ENCODE results near the gene CACNB3.
A peak's percentile ranks its signal among the peaks of the same experiment; 100 is the strongest.

The CACNB3 gene

DNA sequence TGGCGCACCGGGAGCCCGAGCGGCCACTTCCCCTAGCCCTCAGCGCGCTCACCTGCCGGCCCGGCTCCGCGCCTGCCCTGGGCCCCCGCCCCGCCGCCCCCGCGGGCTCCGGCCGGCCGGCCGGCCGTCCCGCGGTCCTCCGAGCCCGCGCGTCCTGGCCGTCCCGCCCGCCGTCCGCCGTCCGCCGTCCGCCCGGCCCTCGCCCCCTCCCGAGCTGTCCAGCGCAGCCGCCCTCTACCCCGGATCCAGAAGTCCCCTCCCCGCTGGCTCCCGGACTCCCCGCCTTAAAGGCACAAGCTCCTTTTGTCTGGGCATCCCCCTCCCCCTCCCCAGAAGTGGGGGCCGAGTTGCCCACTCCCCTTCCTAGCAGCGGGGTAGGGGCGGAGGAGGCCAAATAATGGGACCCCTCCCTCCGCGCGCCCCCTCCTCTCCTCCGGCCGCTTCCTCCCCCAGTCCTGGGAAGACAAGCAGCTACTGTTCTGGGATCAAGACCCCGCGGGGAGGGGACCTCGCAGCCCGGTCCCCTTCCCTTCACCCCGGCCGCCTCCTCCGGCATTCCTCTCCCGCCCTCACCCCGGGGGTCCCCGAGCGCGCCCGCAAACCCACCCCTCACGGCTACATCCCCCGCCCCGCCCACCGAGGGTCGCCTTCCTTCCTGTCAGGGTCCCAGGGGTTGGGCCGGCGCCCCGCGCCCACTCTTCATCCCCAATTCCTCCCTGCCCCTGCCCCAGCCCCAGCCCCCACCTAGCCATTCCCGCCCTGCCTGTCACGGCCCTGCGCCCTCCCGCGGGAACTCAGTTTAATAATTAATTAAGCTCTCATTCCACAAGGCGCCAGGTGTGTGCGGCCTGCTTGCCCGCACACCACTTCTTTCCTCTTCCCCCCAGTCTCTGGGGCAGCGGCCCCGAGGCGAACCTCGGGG is 29.2 kb upstream of the CACNB3 start, which contains the start of gene ADCY6:
Gene ADCY6, minus strand, starts transcription at position 236 of the 922 bp plus-strand sequence. CDS start 5,655 bp downstream, outside the sequence.
- DNase-seq (ENCODE audit: low spot score) = peak; percentile 86

DNA sequence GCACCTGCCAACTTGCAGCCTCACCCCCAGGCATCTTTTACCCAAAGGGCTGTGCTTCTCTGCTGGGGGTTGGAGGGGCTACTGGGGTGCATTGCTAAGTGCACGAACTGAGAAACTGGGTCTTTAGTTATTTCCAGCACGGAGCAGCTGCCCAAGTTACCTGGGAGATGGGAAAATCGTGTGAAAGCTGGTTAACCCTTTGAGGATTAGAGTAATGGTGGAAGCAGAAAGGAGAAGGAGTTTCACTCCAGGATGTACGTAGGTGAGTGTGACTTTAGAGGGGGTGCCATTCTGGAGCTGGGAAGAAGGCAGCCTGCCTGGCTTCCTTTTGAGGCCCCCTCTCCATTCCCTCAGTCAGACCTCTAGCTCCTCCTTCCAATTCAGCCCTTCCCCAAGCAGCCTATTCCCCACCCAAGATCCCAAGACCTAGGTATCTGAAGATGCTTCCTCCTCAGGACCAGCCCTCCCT is 28.4 kb upstream of the CACNB3 start:
- no peak for DNase-seq (ENCODE audit: low spot score)

GRCh38 chr12:48793696-48794095 is 24.6 kb upstream of the CACNB3 start:
- no peak for DNase-seq (ENCODE audit: low spot score)

DNA sequence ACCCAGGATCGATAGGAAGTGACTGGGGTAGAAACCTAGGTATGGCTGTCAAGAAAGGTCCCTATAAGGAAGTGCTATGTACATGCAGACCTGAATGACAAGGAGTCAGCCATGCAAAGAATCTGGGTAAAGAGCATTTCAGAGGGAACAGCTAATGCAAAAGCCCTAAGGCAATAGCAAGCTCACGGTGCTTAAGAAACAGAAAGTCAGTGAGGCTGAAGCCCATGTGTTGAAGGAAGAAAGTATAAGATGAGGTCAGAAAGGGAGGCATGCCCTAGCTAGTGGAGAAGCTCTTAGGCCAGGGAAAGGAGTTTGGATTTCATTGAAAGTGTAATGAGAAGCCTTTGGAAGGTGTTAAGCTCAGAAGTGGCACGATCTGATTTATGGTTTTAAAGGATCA is 23.4 kb upstream of the CACNB3 start:
- DNase-seq (ENCODE audit: low spot score) = no peak

- DNase-seq (ENCODE audit: low spot score) = peak; percentile 83
These were observed 22.5 kb upstream of the CACNB3 start for GRCh38 chr12:48795550-48796455.

DNA sequence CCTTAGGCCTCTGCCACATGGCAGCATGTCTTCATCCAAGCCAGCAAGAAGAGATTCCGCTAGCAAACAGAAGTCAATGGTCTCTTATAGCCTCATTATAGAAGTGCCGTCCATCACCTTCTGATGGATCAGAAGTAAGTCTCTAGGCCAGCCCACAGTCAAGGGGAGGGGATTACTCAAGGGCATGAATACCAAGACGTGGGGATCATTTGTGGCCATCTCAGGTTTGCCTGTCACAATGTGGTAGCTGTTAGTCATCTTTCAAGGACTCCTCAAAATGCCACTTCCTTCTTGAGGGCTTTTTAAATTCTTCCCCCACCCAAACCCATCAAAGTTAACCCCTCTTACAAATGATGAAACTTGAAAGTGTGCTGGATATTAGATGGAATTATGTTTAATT is 21.3 kb upstream of the CACNB3 start:
- DNase-seq (ENCODE audit: low spot score) = no peak

GRCh38 chr12:48800457-48800856 is 17.8 kb upstream of the CACNB3 start:
- DNase-seq (ENCODE audit: low spot score) = no peak

DNA sequence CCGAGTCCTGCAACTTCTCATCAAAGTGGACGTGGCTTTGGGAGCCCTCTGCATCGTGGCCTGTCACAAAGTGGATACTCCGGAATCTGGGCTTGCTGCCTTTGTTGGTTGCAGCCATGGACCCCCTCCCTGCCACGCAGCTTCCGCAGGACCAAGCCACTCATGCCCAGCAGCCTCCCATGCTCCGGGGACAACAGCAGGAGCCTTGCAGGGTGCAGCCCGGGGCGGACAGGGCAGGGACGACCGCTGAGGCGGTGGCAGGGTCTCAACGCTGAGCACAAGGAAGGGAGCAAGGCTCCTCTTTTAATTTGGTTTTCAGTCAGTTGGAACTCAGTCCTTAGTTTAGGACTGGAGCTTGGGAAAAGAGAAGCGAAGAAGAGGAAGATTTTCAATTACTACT is 17.3 kb upstream of the CACNB3 start:
- no peak for DNase-seq (ENCODE audit: low spot score)

- DNase-seq (ENCODE audit: low spot score) = no peak
These were observed 14.6 kb upstream of the CACNB3 start for GRCh38 chr12:48803675-48804074.

GRCh38 chr12:48807981-48808380 is 10.3 kb upstream of the CACNB3 start:
- no peak for DNase-seq (ENCODE audit: low spot score)

DNA sequence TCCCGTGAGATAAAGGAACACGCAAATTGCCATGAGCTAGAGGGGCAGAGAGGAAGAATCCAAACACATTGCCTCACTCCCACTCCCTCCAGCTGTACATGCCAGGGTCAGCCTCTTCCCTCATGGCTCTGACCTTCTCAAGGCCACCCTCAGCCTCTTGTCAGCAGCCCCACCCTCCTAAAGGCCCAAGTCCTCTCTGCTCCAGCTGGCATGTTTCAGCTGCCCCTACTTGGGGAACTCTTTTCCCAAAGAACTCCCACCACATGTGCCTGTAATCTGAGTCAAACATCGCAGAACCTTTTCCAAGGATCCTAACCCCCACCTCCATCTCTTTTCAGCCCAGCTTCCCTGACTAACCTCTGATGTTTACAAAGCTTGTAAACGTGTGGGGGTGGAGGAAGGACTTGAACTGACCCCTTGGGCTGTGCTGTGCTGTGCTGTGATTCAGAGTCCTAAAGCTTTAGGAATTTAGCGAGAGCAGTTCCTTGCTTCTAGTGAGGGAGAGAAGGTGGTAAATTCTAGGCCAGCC is 7.3 kb upstream of the CACNB3 start:
- DNase-seq (ENCODE audit: low spot score) = no peak

DNA sequence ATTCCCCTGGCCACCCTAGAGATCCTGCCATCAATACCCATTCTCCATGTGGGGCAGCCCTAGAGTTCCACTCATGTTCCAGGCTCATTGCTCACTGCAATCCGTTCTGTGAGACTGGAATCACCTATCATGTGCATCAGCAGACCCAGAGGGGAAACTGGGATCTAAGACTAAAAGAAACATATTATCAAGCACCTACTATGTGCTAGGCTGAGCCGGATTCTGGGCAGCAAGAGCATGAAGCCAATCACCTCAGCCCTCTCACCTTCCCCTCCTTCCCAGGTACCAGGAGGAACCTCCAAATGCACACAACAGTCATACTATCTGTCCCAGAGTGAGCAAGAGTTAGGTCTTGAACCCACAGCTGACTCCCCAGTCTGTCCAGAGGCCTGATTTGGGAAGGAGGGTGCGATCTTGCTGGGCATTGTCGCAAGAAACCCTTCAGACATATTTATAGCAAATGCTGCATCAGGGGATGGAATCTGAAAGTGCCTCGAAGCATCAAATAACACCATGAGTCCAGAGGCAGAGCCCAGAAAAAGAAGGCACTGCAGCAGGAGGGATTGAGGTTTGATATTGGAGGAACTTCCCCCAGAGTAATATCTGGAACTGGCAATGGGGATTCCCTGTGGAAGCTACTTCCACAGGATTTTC is 6.7 kb upstream of the CACNB3 start:
- DNase-seq (ENCODE audit: low spot score) = no peak

DNA sequence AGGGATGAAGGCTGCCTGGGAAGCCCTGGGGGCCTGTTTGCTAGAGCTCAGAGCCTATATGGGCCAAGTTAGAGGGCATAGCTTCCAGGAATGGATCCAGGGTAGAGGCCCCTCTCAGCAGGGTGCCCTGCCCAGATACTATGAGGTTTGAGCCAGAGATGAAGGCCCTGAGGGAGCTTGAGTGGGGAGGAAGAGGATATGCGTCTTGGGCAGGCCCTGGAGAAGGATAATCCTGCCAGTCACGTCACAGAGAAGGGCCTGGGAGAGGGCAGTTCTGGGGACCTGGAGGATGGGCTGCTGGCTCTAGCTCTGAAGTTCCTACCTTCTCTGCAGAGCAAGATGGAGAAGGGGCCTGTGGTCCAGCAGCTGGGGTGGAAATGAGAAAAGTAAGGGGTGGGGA is 5.9 kb upstream of the CACNB3 start:
- DNase-seq (ENCODE audit: low spot score) = no peak

- DNase-seq (ENCODE audit: low spot score) = no peak
These were observed 4.6 kb upstream of the CACNB3 start for GRCh38 chr12:48813465-48814261.

GRCh38 chr12:48814262-48815125 is 3.8 kb upstream of the CACNB3 start:
- DNase-seq (ENCODE audit: low spot score) = peak; percentile 83

DNA sequence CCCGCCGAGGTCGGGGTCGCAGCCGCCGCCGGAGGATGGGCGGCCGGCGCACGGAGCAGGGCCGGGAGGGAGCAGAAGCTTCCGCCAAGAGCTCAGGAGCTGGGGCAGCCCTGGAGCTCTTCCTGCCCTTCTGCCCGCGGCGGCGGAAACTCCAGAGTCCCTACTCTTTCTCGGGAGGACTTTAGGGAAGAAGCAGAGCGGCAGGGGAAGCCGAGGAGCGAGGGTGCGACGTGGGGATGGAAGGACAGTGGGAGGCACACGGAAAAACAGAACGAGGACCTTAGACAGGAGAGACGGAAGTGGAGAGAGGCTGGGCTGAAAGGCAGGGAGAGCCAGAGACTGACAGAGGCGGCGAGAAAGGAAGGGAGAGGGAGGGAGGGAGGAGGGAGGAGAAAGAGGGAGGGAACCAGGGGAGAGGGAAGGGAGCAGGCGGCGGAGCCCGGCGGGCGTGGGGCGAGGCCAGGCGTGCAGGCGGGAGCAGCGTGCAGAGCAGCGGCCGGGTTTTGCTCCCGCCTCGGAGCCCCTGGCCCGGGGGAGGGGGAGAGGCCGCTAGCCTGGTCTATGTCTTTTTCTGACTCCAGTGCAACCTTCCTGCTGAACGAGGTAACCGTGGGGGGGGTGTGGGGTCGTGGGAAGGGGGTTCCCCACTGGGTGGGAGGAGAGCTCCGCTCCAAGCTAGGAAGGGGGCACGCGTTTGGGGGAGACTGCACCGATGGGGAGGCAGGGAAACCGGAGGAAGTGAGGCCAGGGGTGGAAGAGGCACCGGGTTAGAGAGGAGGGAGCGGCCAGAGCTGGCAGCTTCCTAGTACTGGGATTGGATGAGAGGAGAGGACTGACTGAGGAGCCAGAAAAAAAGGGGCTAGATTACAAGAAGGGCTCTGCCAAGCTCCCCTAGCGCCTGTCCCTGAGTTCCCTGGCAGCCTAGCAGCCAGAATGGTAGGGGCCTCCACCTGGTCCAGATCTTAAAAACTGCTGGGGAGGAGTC is 2.9 kb upstream of the CACNB3 start:
- peak; percentile 87 for DNase-seq (ENCODE audit: low spot score)

DNA sequence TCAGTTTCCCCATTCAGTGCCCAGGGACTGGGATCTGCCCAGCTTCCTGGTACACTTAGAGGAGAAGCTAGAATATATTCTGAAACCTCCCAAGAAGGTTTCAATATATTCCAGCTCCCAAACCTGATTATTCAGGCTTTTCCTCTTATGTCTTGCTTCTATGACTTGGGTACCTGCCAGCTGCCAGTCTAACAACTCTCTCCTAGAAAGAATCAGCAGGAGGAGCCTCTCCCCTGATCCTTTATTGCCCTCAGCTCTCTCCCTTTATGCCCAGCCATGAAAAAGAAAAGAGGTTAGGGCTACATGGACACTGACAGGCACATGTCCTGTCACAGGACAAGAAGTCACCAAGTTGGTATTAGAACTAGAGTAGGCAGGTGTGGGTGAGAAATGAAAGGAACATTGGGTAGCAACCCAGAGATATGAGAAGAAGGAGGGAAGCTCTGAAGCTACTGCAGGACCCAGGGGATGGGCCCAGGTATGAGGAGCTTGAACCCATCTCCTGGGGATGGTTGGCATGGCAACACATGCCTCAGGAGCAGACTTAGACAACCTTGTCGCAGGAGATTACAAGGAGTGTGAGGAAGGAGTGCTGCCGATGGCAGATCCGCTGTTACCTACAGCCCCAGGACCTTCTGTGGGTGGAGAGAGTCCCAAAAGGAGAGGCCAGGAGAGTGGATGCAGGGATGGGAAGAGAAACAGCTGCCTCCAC is 2.0 kb upstream of the CACNB3 start:
- DNase-seq (ENCODE audit: low spot score) = no peak
